HEK293T (cell line): ENCODE measurements around the gene GIMAP6.
"Not testable (repeated sequence)": the region's sequence is repeated elsewhere in the genome, so short reads cannot be mapped to it uniquely, and the experiment has no call there.

Experiments used
- ARNT ChIP-seq: fragments of 450-650 bp; IDR thresholded peaks from 2 replicates; pipeline ENCODE4 v1.6.1; 2017; ENCODE audit warnings: mild to moderate bottlenecking
- BHLHE40 ChIP-seq: fragments of 450-650 bp; IDR thresholded peaks from 2 replicates; pipeline ENCODE4 v1.6.1; 2016; ENCODE audit warnings: mild to moderate bottlenecking, moderate library complexity, borderline replicate concordance
- FOXA1 ChIP-seq: fragments of 450-650 bp; IDR thresholded peaks from 2 replicates; pipeline ENCODE4 v1.6.1; 2016; ENCODE audit warnings: mild to moderate bottlenecking
- FOXK2 ChIP-seq: fragments of 450-650 bp; IDR thresholded peaks from 2 replicates; pipeline ENCODE4 v1.6.1; 2016; ENCODE audit warnings: mild to moderate bottlenecking
- FOXM1 ChIP-seq: fragments of 450-650 bp; IDR thresholded peaks from 2 replicates; pipeline ENCODE4 v1.6.1; 2017; ENCODE audit warnings: mild to moderate bottlenecking, borderline replicate concordance
- HDGF ChIP-seq: fragments of 450-650 bp; IDR thresholded peaks from 2 replicates; pipeline ENCODE4 v1.6.1; 2017; ENCODE audit warnings: antibody characterized with exemption, borderline replicate concordance
- L3MBTL2 ChIP-seq: fragments of 450-650 bp; conservative IDR thresholded peaks from 2 replicates; pipeline ENCODE4 v1.6.1; 2016; ENCODE audit warnings: mild to moderate bottlenecking
- SP1 ChIP-seq: fragments of 450-650 bp; IDR thresholded peaks from 2 replicates; pipeline ENCODE4 v1.6.1; 2017
- SUZ12 ChIP-seq: fragments of 450-650 bp; IDR thresholded peaks from 2 replicates; pipeline ENCODE4 v1.6.1; 2016; ENCODE audit warnings: mild to moderate bottlenecking
- TARDBP ChIP-seq: fragments of 450-650 bp; IDR thresholded peaks from 2 replicates; pipeline ENCODE4 v1.6.1; 2016
- TF ChIP-seq, protein P1 (sequence below): fragments of 450-650 bp; IDR thresholded peaks from 2 replicates; pipeline ENCODE4 v1.6.1; 2016

DNA sequence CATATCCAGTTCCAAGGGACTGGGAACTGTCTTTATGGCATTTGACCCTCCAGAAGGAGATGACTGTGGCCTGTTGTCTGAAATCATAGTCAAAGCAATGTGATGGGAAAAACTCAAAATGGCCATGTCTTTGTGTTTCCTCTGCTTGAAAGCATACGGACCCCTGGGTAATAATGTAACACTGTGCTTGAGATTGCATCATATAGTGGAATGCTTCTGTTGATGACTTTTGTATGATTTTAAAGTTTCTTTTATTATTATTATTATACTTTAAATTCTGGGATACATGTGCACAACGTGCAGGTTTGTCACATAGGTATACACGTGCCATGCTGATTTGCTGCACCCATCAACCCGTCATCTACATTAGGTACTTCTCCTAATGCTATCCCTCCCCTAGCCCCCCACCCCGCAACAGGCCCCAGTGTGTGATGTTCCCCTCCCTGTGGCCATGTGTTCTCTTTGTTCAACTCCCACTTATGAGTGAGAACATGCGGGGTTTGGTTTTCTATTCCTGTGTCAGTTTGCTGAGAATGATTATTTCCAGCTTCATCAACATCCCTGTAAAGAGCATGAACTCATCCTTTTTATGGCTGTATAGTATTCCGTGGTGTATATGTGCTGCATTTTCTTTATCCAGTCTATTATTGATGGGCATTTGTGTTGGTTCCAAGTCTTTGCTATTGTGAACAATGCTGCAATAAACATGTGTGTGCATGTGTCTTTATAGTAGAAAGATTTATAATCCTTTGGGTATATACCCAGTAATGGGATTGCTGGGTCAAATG, 39.8 kb upstream of the GIMAP6 start:
- TF ChIP-seq SUZ12, FOXK2, TARDBP, SP1, ARNT, L3MBTL2, BHLHE40, FOXA1, HDGF, FOXM1: not testable (repeated sequence)
- TF ChIP-seq, protein P1, sequence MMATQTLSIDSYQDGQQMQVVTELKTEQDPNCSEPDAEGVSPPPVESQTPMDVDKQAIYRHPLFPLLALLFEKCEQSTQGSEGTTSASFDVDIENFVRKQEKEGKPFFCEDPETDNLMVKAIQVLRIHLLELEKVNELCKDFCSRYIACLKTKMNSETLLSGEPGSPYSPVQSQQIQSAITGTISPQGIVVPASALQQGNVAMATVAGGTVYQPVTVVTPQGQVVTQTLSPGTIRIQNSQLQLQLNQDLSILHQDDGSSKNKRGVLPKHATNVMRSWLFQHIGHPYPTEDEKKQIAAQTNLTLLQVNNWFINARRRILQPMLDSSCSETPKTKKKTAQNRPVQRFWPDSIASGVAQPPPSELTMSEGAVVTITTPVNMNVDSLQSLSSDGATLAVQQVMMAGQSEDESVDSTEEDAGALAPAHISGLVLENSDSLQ: not testable (repeated sequence)
